Measurements from ENCODE around the gene NAV3. TPM values are rescaled to one million over a fixed set of nuclear protein-coding genes. Genes with fewer than 3 reads are reported as not detected.

Gene NAV3
- total and polyA plus RNA-seq, 4 donors, result 0.22 to 1.7 (median 0.71) TPM

- Histone ChIP-seq H3K9ac (ENCODE audit: low read depth in 1 of 2, low read length in 2 of 2) (no peak overlapping the region), H3K9me3 (ENCODE audit: control insufficient read depth in 4 of 4, low read length in 3 of 4) (no peaks in the 10 kb centered on the region), H3K36me3 (ENCODE audit: control insufficient read depth in 4 of 4, insufficient read depth in 3 of 4, low read depth in 1 of 4, low read length in 3 of 4) (no peaks in the 10 kb centered on the region), H3K4me3 (ENCODE audit: low read depth in 1 of 3, low read length in 3 of 3) (no peak overlapping the region), H3K4me1 (ENCODE audit: control insufficient read depth in 4 of 4, insufficient read depth in 4 of 4, low read length in 3 of 4) (peaks cover 0 to 1% (median 0%) of the 10 kb centered on the region in 4 donors), H3K27ac (ENCODE audit: low read depth in 1 of 2, low read length in 2 of 2) (no peak overlapping the region), H3K27me3 (ENCODE audit: control insufficient read depth in 4 of 4, insufficient read depth in 4 of 4, low read length in 3 of 4) (no peaks in the 10 kb centered on the region)
- DNase-seq (ENCODE audit: low spot score), result no peak
- 30% methylated on average over 1 of the region's 1 CpG for WGBS
- TF ChIP-seq ZBTB33 (IDR thresholded peaks at IDR 0.05) (no peak), RAD21 (IDR thresholded peaks at IDR 0.05) (no peak), CTCF (IDR thresholded peaks at IDR 0.05; ENCODE audit: low read depth, low read length, missing input control) (no peak), FOXA2 (IDR thresholded peaks at IDR 0.05) (no peak), HNF4A (conservative IDR thresholded peaks at IDR 0.05) (no peak), FOXA1 (IDR thresholded peaks at IDR 0.05) (no peak), NR2F2 (IDR thresholded peaks at IDR 0.05) (no peak), RXRA (IDR thresholded peaks at IDR 0.05) (no peak), GABPA (IDR thresholded peaks at IDR 0.05 in 1 of 2, conservative IDR thresholded peaks at IDR 0.05 in 1 of 2) (no peak), ATF3 (IDR thresholded peaks at IDR 0.05) (no peak), TAF1 (conservative IDR thresholded peaks at IDR 0.05) (no peak), EGR1 (IDR thresholded peaks at IDR 0.05; ENCODE audit: low read depth in 2 of 2) (no peak), REST (IDR thresholded peaks at IDR 0.05) (no peak), JUND (IDR thresholded peaks at IDR 0.05) (no peak)
Measured at GRCh38 chr12:77943466-77943865, 112.8 kb downstream of the NAV3 start.

GRCh38 chr12:77946541-77947061 lies 115.9 kb downstream of the NAV3 start:
- DNase-seq (ENCODE audit: low spot score), result no peak
- H3K9me3 ChIP-seq (ENCODE audit: control insufficient read depth in 4 of 4, low read length in 3 of 4), result no peaks in the 10 kb centered on the region
- H3K27me3 ChIP-seq (ENCODE audit: control insufficient read depth in 4 of 4, insufficient read depth in 4 of 4, low read length in 3 of 4), result no peaks in the 10 kb centered on the region
- 69% methylated on average over 2 of the region's 2 CpGs for WGBS
- no peaks in the 10 kb centered on the region for H3K36me3 ChIP-seq (ENCODE audit: control insufficient read depth in 4 of 4, insufficient read depth in 3 of 4, low read depth in 1 of 4, low read length in 3 of 4)
- no peak overlapping the region for H3K9ac ChIP-seq (ENCODE audit: low read depth in 1 of 2, low read length in 2 of 2)
- peaks cover 0 to 1% (median 0%) of the 10 kb centered on the region in 4 donors for H3K4me1 ChIP-seq (ENCODE audit: control insufficient read depth in 4 of 4, insufficient read depth in 4 of 4, low read length in 3 of 4)
- no peak overlapping the region for H3K27ac ChIP-seq (ENCODE audit: low read depth in 1 of 2, low read length in 2 of 2)
- H3K4me3 ChIP-seq (ENCODE audit: low read depth in 1 of 3, low read length in 3 of 3), result no peak overlapping the region
- no peak for TF ChIP-seq SP1 (IDR thresholded peaks at IDR 0.05)
- no peak for TF ChIP-seq FOXA2 (IDR thresholded peaks at IDR 0.05)
- TF ChIP-seq YY1 (IDR thresholded peaks at IDR 0.05), result no peak
- TF ChIP-seq CTCF (IDR thresholded peaks at IDR 0.05; ENCODE audit: low read depth, low read length, missing input control), result no peak
- no peak for TF ChIP-seq ATF3 (IDR thresholded peaks at IDR 0.05)
- no peak for TF ChIP-seq TAF1 (conservative IDR thresholded peaks at IDR 0.05)
- no peak for TF ChIP-seq FOXA1 (IDR thresholded peaks at IDR 0.05)
- no peak for TF ChIP-seq EGR1 (IDR thresholded peaks at IDR 0.05; ENCODE audit: low read depth in 2 of 2)
- TF ChIP-seq NR2F2 (IDR thresholded peaks at IDR 0.05), result no peak
- no peak for TF ChIP-seq MAX (IDR thresholded peaks at IDR 0.05)
- TF ChIP-seq REST (IDR thresholded peaks at IDR 0.05), result no peak
- no peak for TF ChIP-seq RXRA (IDR thresholded peaks at IDR 0.05)
